ENCODE data around the gene GRAMD1A.
"Not testable (repeated sequence)": the region's sequence is repeated elsewhere in the genome, so short reads cannot be mapped to it uniquely, and the experiment has no call there.

- TF ChIP-seq CTCF, POLR2A (IDR thresholded peaks at IDR 0.05): not testable (repeated sequence)
Measured at GRCh38 chr19:34965505-34965904, 34.6 kb upstream of the GRAMD1A start.
